AG09309 (cell line): ENCODE results near the gene EPN2.

Experiments
- DNase-seq: peaks from one replicate; pipeline ENCODE4 v3.0.0-alpha.2; 2010; ENCODE audit warnings: low read depth
- H3K4me3 ChIP-seq: 2 replicates; pipeline ENCODE4 v1.5.1; 2011; ENCODE audit warnings: mild to moderate bottlenecking, low read depth, low read length, moderate library complexity; ENCODE audit not compliant: control insufficient read depth
- CTCF ChIP-seq: IDR thresholded peaks from 2 replicates; pipeline ENCODE4 v1.5.1; 2011; ENCODE audit warnings: mild to moderate bottlenecking, low read depth, low read length, inconsistent platforms; ENCODE audit not compliant: insufficient read depth, control insufficient read depth; ENCODE audit errors: missing control alignments

Gene EPN2

GRCh38 chr17:19299866-19300265, 62.7 kb downstream of the EPN2 start:
- H3K4me3 ChIP-seq = no peak overlapping the region
- TF ChIP-seq CTCF = no peak
- no peak for DNase-seq

- no peak for DNase-seq
- no peak for TF ChIP-seq CTCF
- no peak overlapping the region for H3K4me3 ChIP-seq
Observed at GRCh38 chr17:19301274-19301951, 64.2 kb downstream of the EPN2 start.

- no peak overlapping the region for H3K4me3 ChIP-seq
- TF ChIP-seq CTCF = no peak
- DNase-seq = no peak
Observed at GRCh38 chr17:19301973-19302372, 64.8 kb downstream of the EPN2 start.

- DNase-seq = no peak
- TF ChIP-seq CTCF = no peak
Observed at GRCh38 chr17:19302791-19303331, 65.7 kb downstream of the EPN2 start.

GRCh38 chr17:19303367-19303776, 66.2 kb downstream of the EPN2 start:
- DNase-seq = no peak
- TF ChIP-seq CTCF = no peak
- no peak overlapping the region for H3K4me3 ChIP-seq

More at GRCh38 chr17:19302791-19303331, 65.7 kb downstream of the EPN2 start:
- no peak overlapping the region for H3K4me3 ChIP-seq

GRCh38 chr17:19304209-19304608, 67.0 kb downstream of the EPN2 start:
- no peak for DNase-seq
- H3K4me3 ChIP-seq = no peak overlapping the region
- no peak for TF ChIP-seq CTCF
